Mesendoderm (in vitro differentiated cells): ENCODE results near the gene RNASE8.

ENCODE experiments used
- DNase-seq: peaks from one replicate; pipeline ENCODE4 v3.0.0; 2013
- H2AK5ac ChIP-seq: 2 replicates; pipeline ENCODE4 v1.6.1; 2013; ENCODE audit warnings: low read length, inconsistent platforms
- H2BK120ac ChIP-seq: 2 replicates; pipeline ENCODE4 v1.6.1; 2013; ENCODE audit warnings: low read depth, mild to moderate bottlenecking, low read length, moderate library complexity, mixed read lengths
- H2BK15ac ChIP-seq: replicated peaks from 2 replicates; pipeline ENCODE4 v1.6.1; 2013; ENCODE audit warnings: low read depth, mild to moderate bottlenecking, moderate library complexity
- H2BK5ac ChIP-seq: 2 replicates; pipeline ENCODE4 v1.6.1; 2013; ENCODE audit warnings: low read length, inconsistent platforms
- H3K18ac ChIP-seq: 2 replicates; pipeline ENCODE4 v1.6.1; 2013; ENCODE audit warnings: mild to moderate bottlenecking, low read length, mixed read lengths
- H3K23ac ChIP-seq: one replicate; pipeline ENCODE4 v1.6.1; 2013; ENCODE audit warnings: low read length
- H3K27ac ChIP-seq: 2 replicates; pipeline ENCODE4 v1.5.1; 2013; ENCODE audit warnings: low read depth, mild to moderate bottlenecking, inconsistent platforms, low read length, moderate library complexity
- H3K27me3 ChIP-seq: 2 replicates; pipeline ENCODE4 v1.6.1; 2013; ENCODE audit warnings: low read length, control low read depth, mild to moderate bottlenecking, inconsistent platforms; ENCODE audit not compliant: insufficient read depth, poor library complexity
- H3K36me3 ChIP-seq: 2 replicates; pipeline ENCODE4 v1.6.1; 2013; ENCODE audit warnings: low read length, inconsistent platforms; ENCODE audit not compliant: control insufficient read depth, insufficient read depth
- H3K4ac ChIP-seq: one replicate; pipeline ENCODE4 v1.6.1; 2013; ENCODE audit warnings: low read depth, mild to moderate bottlenecking, low read length, moderate library complexity
- H3K4me1 ChIP-seq: 2 replicates; pipeline ENCODE4 v1.6.1; 2013; ENCODE audit warnings: low read depth, low read length, inconsistent platforms; ENCODE audit not compliant: control insufficient read depth
- H3K4me2 ChIP-seq: 2 replicates; pipeline ENCODE4 v1.6.1; 2013; ENCODE audit warnings: low read length
- H3K4me3 ChIP-seq: 2 replicates; pipeline ENCODE4 v1.5.1; 2013; ENCODE audit warnings: mild to moderate bottlenecking, low read length
- H3K56ac ChIP-seq: one replicate; pipeline ENCODE4 v1.6.1; 2013; ENCODE audit warnings: low read length
- H3K79me1 ChIP-seq: 2 replicates; pipeline ENCODE4 v1.6.1; 2013; ENCODE audit warnings: low read length, inconsistent platforms
- H3K79me2 ChIP-seq: 2 replicates; pipeline ENCODE4 v1.6.1; 2013; ENCODE audit warnings: mild to moderate bottlenecking, low read length; ENCODE audit not compliant: control insufficient read depth, insufficient read depth
- H3K9ac ChIP-seq: 2 replicates; pipeline ENCODE4 v1.6.1; 2013; ENCODE audit warnings: low read length, inconsistent platforms
- H4K5ac ChIP-seq: one replicate; pipeline ENCODE4 v1.6.1; 2013; ENCODE audit warnings: low read length
- H4K8ac ChIP-seq: one replicate; pipeline ENCODE4 v1.6.1; 2013; ENCODE audit warnings: low read depth, mild to moderate bottlenecking, control low read depth, low read length, moderate library complexity
- WGBS: extraction: QIAGEN DNeasy Blood & Tissue Kit; methylation state at CpG from one replicate; pipeline ENCODE4 v1.1.7; 2013; ENCODE audit warnings: low lambda C conversion rate, missing lambda C conversion rate; ENCODE audit not compliant: insufficient coverage; ENCODE audit errors: extremely low coverage; 5-methylcytosine and 5-hydroxymethylcytosine counted together

The RNASE8 gene

GRCh38 chr14:21032326-21033132 is 25.1 kb upstream of the RNASE8 start:
- H2BK5ac ChIP-seq, result no peak overlapping the region
- no peak overlapping the region for H3K27ac ChIP-seq
- no peaks in the 10 kb centered on the region for H3K27me3 ChIP-seq
- H3K23ac ChIP-seq, result no peak overlapping the region
- H3K4me3 ChIP-seq, result no peak overlapping the region
- H2AK5ac ChIP-seq, result no peak overlapping the region
- H2BK15ac ChIP-seq, result no peak overlapping the region
- H3K36me3 ChIP-seq, result no peaks in the 10 kb centered on the region
- H3K18ac ChIP-seq, result no peak overlapping the region
- H4K8ac ChIP-seq, result no peak overlapping the region
- H2BK120ac ChIP-seq, result no peak overlapping the region
- H3K9ac ChIP-seq, result no peak overlapping the region
- no peaks in the 10 kb centered on the region for H3K4me1 ChIP-seq
- H3K79me2 ChIP-seq, result no peaks in the 10 kb centered on the region
- no peak overlapping the region for H3K4ac ChIP-seq
- no peak for DNase-seq
- no peak overlapping the region for H4K5ac ChIP-seq
- no peaks in the 10 kb centered on the region for H3K79me1 ChIP-seq
- H3K4me2 ChIP-seq, result no peak overlapping the region
- WGBS, result no CpG with 5 or more reads among the region's 5 CpGs
- H3K56ac ChIP-seq, result no peak overlapping the region

GRCh38 chr14:21033133-21033698 is 24.4 kb upstream of the RNASE8 start:
- no peak overlapping the region for H2BK5ac ChIP-seq
- no peak overlapping the region for H2BK15ac ChIP-seq
- no peak overlapping the region for H2AK5ac ChIP-seq
- H3K27ac ChIP-seq, result no peak overlapping the region
- H3K9ac ChIP-seq, result no peak overlapping the region
- H3K18ac ChIP-seq, result no peak overlapping the region
- no CpG with 5 or more reads among the region's 4 CpGs for whole genome bisulfite sequencing
- no peak overlapping the region for H3K4ac ChIP-seq
- no peak overlapping the region for H3K56ac ChIP-seq
- H3K23ac ChIP-seq, result no peak overlapping the region
- H3K79me2 ChIP-seq, result no peaks in the 10 kb centered on the region
- H3K79me1 ChIP-seq, result no peaks in the 10 kb centered on the region
- no peaks in the 10 kb centered on the region for H3K4me1 ChIP-seq
- no peak overlapping the region for H4K5ac ChIP-seq
- H3K4me2 ChIP-seq, result no peak overlapping the region
- H3K27me3 ChIP-seq, result no peaks in the 10 kb centered on the region
- no peaks in the 10 kb centered on the region for H3K36me3 ChIP-seq
- DNase-seq, result no peak
- no peak overlapping the region for H4K8ac ChIP-seq
- H3K4me3 ChIP-seq, result no peak overlapping the region
- H2BK120ac ChIP-seq, result no peak overlapping the region

GRCh38 chr14:21034707-21035106 is 22.9 kb upstream of the RNASE8 start, which contains the start of gene RNASE13:
RNASE13 (minus strand) TSS chr14:21034807; CDS start chr14:21034288, 519 bp downstream.
- WGBS, result no CpG with 5 or more reads among the region's 5 CpGs
- Histone ChIP-seq H3K4me2 (no peak within 1 kb of the TSS), H2BK15ac (no peak within 1 kb of the TSS), H2AK5ac (no peak within 1 kb of the TSS), H3K4me3 (no peak within 1 kb of the TSS), H3K79me2 (no peaks in the 10 kb centered on the region), H2BK120ac (no peak within 1 kb of the TSS), H2BK5ac (no peak within 1 kb of the TSS), H3K56ac (no peak within 1 kb of the TSS), H3K27me3 (no peaks in the 10 kb centered on the region), H4K8ac (no peak within 1 kb of the TSS), H3K9ac (no peak within 1 kb of the TSS), H3K18ac (no peak within 1 kb of the TSS), H3K36me3 (no peaks in the 10 kb centered on the region), H3K4me1 (peaks cover 5% of the 10 kb centered on the region), H3K4ac (no peak within 1 kb of the TSS), H3K27ac (no peak within 1 kb of the TSS), H4K5ac (no peak within 1 kb of the TSS), H3K23ac (no peak within 1 kb of the TSS), H3K79me1 (no peaks in the 10 kb centered on the region)
- no peak for DNase-seq

GRCh38 chr14:21036751-21037150 is 20.9 kb upstream of the RNASE8 start:
- Histone ChIP-seq H2BK120ac (no peak overlapping the region), H4K8ac (no peak overlapping the region), H3K27me3 (no peaks in the 10 kb centered on the region), H3K27ac (no peak overlapping the region), H2AK5ac (no peak overlapping the region), H3K4me2 (no peak overlapping the region), H4K5ac (no peak overlapping the region), H3K23ac (no peak overlapping the region), H2BK5ac (no peak overlapping the region), H3K79me1 (no peaks in the 10 kb centered on the region), H3K4me3 (no peak overlapping the region), H3K9ac (no peak overlapping the region), H2BK15ac (no peak overlapping the region), H3K18ac (no peak overlapping the region), H3K36me3 (no peaks in the 10 kb centered on the region), H3K4me1 (peaks cover 5% of the 10 kb centered on the region), H3K4ac (no peak overlapping the region), H3K79me2 (no peaks in the 10 kb centered on the region), H3K56ac (no peak overlapping the region)
- no peak for DNase-seq
- WGBS, result no CpG with 5 or more reads among the region's 7 CpGs

- Histone ChIP-seq H3K79me2 (no peaks in the 10 kb centered on the region), H2BK5ac (no peak overlapping the region), H3K23ac (no peak overlapping the region), H3K27me3 (no peaks in the 10 kb centered on the region), H3K27ac (no peak overlapping the region), H3K4me1 (peaks cover 5% of the 10 kb centered on the region), H2BK120ac (no peak overlapping the region), H3K79me1 (no peaks in the 10 kb centered on the region), H2BK15ac (no peak overlapping the region), H3K36me3 (no peaks in the 10 kb centered on the region), H4K8ac (no peak overlapping the region), H3K4ac (no peak overlapping the region), H3K18ac (no peak overlapping the region), H3K4me3 (no peak overlapping the region), H3K56ac (no peak overlapping the region), H3K9ac (no peak overlapping the region), H2AK5ac (no peak overlapping the region), H4K5ac (no peak overlapping the region), H3K4me2 (no peak overlapping the region)
- no CpG with 5 or more reads among the region's 3 CpGs for WGBS
- no peak for DNase-seq
Observed at GRCh38 chr14:21037156-21037555, 20.5 kb upstream of the RNASE8 start.
